ENCODE measurements around the gene FHIT. TPM values are rescaled to one million over a fixed set of nuclear protein-coding genes. Genes with fewer than 3 reads are reported as not detected.

The FHIT gene
- total and polyA plus RNA-seq, 10 of the 15 experiments (the other 5 are each of a cell fraction or from before 2014, with no cell fraction given): 4.2 to 14.9 (median 9.4) TPM

GRCh38 chr3:61202086-61202485 lies 49.2 kb downstream of the FHIT start:
- DNase-seq (ENCODE audit: low read depth, low spot score): no peak
- intact Hi-C loops (cut with micrococcal nuclease; ENCODE audit: unreplicated experiment): no loop called here
- Histone ChIP-seq H2AFZ (ENCODE audit: control insufficient read depth, low read depth, low read length) (no peak overlapping the region), H3K27ac (ENCODE audit: control insufficient read depth, insufficient read depth) (no peak overlapping the region), H3K79me2 (ENCODE audit: control insufficient read depth, insufficient read depth, low read length) (no peaks in the 10 kb centered on the region), H3K9me3 (replicated peaks; ENCODE audit: control insufficient read depth, insufficient read depth, low read length) (no peaks in the 10 kb centered on the region), H3K36me3 (ENCODE audit: control insufficient read depth in 2 of 2, insufficient read depth in 2 of 2, low read length in 1 of 2) (peaks cover 0 to 2% of the 10 kb centered on the region in 2 experiments; a peak in 2 of 4 replicates), H4K20me1 (ENCODE audit: control insufficient read depth, insufficient read depth) (no peaks in the 10 kb centered on the region), H3K4me3 (no peak overlapping the region), H3K4me1 (ENCODE audit: control insufficient read depth, insufficient read depth, low read length) (0 out of 2 replicates have a peak, but pooled peaks cover 3% of the 10 kb centered on the region), H3K4me2 (ENCODE audit: control insufficient read depth, insufficient read depth) (0 out of 2 replicates have a peak overlapping the region, but pooled peaks have one; percentile 55), H3K9ac (ENCODE audit: control insufficient read depth, insufficient read depth, low read length) (no peak overlapping the region), H3K27me3 (replicated peaks in 1 of 2; ENCODE audit: control insufficient read depth in 2 of 2, insufficient read depth in 2 of 2, low read length in 1 of 2) (no peaks in the 10 kb centered on the region)
- no peak for ATAC-seq
- ChIA-PET CTCF (no interaction called here), SMC1A (ENCODE audit: uncharacterized antibody, unreplicated experiment) (no interaction called here), RAD21 (ENCODE audit: unreplicated experiment) (no interaction called here), POLR2A (no interaction called here)
- WGBS (ENCODE audit: insufficient coverage, insufficient replicate concordance, low lambda C conversion rate, missing lambda C conversion rate): 97% methylated on average over 17 of the region's 17 CpGs
- in situ Hi-C loops (cut with MboI): no loop called here
- no peak for FAIRE-seq
- TF ChIP-seq RAD21 (IDR thresholded peaks at IDR 0.05; ENCODE audit: insufficient read depth, low read depth, low read length) (no peak), HCFC1 (IDR thresholded peaks at IDR 0.05; ENCODE audit: low read length) (no peak), TCF7 (IDR thresholded peaks at IDR 0.05; ENCODE audit: borderline replicate concordance) (no peak), E2F4 (IDR thresholded peaks at IDR 0.05; ENCODE audit: low read depth, low read length) (no peak), FOXK2 (IDR thresholded peaks at IDR 0.05) (no peak), SMAD1 (IDR thresholded peaks at IDR 0.05; ENCODE audit: low read depth, partially characterized antibody) (no peak), FOS (IDR thresholded peaks at IDR 0.05; ENCODE audit: borderline replicate concordance, extremely low read depth, insufficient read length) (no peak), RBBP5 (conservative IDR thresholded peaks at IDR 0.05) (no peak), KAT2A (conservative IDR thresholded peaks at IDR 0.05; ENCODE audit: control insufficient read depth, low read depth, low read length) (no peak), CBX5 (IDR thresholded peaks at IDR 0.05; ENCODE audit: low read depth) (no peak), MEF2B (IDR thresholded peaks at IDR 0.05; ENCODE audit: partially characterized antibody, poor library complexity, severe bottlenecking) (no peak), CREM (IDR thresholded peaks at IDR 0.05; ENCODE audit: low read depth) (no peak), WRNIP1 (IDR thresholded peaks at IDR 0.05; ENCODE audit: borderline replicate concordance, low read depth, low read length) (no peak), ZBTB4 (CRISPR knock-in tag; IDR thresholded peaks at IDR 0.05) (no peak), SUPT20H (IDR thresholded peaks at IDR 0.05; ENCODE audit: borderline replicate concordance, control insufficient read depth, low read depth, low read length) (no peak), IRF3 (IDR thresholded peaks at IDR 0.05) (no peak), NFXL1 (IDR thresholded peaks at IDR 0.05; ENCODE audit: borderline replicate concordance) (no peak)
- no TSS peak for BruUV-seq (replicated peaks)
